Ovary (tissue), 3 donors: ENCODE data around the gene GRIN3A.

ENCODE experiments used
- POLR2A ChIP-seq: fragments of 450-650 bp; IDR thresholded peaks from one replicate; pipeline ENCODE4 v1.6.1; 2017; ENCODE audit warnings: antibody characterized with exemption, mild to moderate bottlenecking, moderate library complexity
- TF ChIP-seq, protein P1 (sequence below), 3 donors: fragments of 450-650 bp in 2 of 3; fragments of 200-600 bp in 1 of 3; IDR thresholded peaks; one replicate each; pipeline versions ENCODE4 v1.5.1 to v1.8.0; 2016 to 2022; ENCODE audit warnings: antibody characterized with exemption in 3 of 3, mild to moderate bottlenecking in 1 of 3
- donor health status: DM: no; HTN: no; CAD: no.

DNA sequence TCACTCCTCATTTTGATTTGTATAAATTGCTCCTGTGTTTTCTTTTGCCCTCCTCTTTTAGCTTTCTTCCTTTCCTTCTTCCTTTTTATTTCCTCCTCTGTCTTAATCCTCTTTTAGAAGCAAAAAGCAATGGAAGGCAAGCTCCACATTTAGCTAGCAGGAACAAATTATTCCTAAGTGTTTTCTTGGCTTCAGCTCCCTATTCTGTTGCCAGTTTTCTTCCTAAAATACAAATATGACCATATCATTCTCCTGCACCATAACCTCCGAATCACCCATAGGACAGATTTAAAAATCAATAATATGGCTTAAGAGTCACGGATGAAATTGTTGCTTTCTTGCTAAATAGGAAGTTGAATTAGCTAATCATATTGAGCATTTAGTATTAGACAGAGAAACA lies 49.4 kb downstream of the GRIN3A start:
- TF ChIP-seq, protein P1, sequence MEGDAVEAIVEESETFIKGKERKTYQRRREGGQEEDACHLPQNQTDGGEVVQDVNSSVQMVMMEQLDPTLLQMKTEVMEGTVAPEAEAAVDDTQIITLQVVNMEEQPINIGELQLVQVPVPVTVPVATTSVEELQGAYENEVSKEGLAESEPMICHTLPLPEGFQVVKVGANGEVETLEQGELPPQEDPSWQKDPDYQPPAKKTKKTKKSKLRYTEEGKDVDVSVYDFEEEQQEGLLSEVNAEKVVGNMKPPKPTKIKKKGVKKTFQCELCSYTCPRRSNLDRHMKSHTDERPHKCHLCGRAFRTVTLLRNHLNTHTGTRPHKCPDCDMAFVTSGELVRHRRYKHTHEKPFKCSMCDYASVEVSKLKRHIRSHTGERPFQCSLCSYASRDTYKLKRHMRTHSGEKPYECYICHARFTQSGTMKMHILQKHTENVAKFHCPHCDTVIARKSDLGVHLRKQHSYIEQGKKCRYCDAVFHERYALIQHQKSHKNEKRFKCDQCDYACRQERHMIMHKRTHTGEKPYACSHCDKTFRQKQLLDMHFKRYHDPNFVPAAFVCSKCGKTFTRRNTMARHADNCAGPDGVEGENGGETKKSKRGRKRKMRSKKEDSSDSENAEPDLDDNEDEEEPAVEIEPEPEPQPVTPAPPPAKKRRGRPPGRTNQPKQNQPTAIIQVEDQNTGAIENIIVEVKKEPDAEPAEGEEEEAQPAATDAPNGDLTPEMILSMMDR (IDR thresholded peaks at IDR 0.05), result no peak
- TF ChIP-seq POLR2A, result no peak
